ENCODE measurements around the gene SYT7.

DNA sequence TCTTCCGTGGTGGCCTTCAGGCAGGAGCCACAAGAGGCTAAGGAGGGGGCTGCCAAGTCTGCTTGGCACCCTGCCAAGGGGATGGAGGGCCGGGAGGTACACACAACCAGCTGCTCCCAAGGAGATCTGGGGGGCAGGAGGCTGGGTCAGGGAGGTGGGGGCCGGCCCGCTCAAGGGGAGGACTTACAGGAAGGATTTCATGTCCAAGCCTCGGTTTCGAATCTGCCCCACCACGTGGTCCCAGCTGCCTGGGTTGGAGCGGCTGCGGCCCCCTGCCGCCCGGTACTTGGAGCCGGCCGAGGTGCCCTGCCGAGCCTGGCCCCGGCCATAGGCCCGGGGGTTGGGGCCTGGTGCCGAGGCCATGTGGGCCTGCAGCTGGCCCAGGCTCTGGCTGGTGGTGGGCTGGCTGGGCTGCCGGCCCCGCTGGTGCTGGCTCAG lies 38.8 kb downstream of the SYT7 start:
- TF ChIP-seq, protein P1, sequence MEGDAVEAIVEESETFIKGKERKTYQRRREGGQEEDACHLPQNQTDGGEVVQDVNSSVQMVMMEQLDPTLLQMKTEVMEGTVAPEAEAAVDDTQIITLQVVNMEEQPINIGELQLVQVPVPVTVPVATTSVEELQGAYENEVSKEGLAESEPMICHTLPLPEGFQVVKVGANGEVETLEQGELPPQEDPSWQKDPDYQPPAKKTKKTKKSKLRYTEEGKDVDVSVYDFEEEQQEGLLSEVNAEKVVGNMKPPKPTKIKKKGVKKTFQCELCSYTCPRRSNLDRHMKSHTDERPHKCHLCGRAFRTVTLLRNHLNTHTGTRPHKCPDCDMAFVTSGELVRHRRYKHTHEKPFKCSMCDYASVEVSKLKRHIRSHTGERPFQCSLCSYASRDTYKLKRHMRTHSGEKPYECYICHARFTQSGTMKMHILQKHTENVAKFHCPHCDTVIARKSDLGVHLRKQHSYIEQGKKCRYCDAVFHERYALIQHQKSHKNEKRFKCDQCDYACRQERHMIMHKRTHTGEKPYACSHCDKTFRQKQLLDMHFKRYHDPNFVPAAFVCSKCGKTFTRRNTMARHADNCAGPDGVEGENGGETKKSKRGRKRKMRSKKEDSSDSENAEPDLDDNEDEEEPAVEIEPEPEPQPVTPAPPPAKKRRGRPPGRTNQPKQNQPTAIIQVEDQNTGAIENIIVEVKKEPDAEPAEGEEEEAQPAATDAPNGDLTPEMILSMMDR (IDR thresholded peaks at IDR 0.05) = no peak
- no peak for TF ChIP-seq POLR2A (IDR thresholded peaks at IDR 0.05)

Data from lower leg skin (tissue), 3 donors.